Activated CD4-positive, CD25-positive, alpha-beta regulatory T cell treated with anti-CD3 and anti-CD28 coated beads, Interleukin-2, amount 50 U/mL, for 24 hours (primary cell): ENCODE measurements around the gene SAV1.

ENCODE experiments used
- ATAC-seq, 2 donors: fragments of 150-1000 bp; cut with Tn5 transposase; one replicate each; pipeline ENCODE4 v1.10.0; 2021; ENCODE audit warnings: mild to moderate bottlenecking in 1 of 2, moderate library complexity in 1 of 2

The SAV1 gene

DNA sequence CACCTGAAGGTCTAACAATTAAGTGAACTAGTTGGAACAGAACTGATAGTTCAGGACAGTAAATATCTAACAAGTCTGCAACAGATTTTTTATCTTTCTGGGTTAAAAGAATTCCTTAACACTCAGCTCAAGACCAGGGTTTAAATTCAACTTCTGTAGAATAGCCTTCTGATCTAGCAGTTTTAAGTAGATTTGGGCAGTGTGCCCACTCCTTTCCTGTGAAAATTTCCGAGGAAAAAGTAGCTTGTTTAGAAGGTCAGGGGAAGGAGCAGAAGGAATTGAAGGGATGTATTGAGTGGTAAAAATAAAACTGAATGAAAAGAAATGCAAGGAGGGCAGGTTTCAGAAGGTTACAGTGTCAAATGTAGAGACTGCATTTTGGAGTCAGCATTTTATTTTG is 62.3 kb downstream of the SAV1 start:
- ATAC-seq = no peak

- no peak for ATAC-seq
These were observed 64.5 kb downstream of the SAV1 start for GRCh38 chr14:50603565-50603964.

GRCh38 chr14:50602035-50602434 is 66.1 kb downstream of the SAV1 start:
- no peak for ATAC-seq

- ATAC-seq = no peak
These were observed 66.7 kb downstream of the SAV1 start for GRCh38 chr14:50601394-50601793.

- no peak for ATAC-seq
These were observed 67.3 kb downstream of the SAV1 start for GRCh38 chr14:50600849-50601248.

DNA sequence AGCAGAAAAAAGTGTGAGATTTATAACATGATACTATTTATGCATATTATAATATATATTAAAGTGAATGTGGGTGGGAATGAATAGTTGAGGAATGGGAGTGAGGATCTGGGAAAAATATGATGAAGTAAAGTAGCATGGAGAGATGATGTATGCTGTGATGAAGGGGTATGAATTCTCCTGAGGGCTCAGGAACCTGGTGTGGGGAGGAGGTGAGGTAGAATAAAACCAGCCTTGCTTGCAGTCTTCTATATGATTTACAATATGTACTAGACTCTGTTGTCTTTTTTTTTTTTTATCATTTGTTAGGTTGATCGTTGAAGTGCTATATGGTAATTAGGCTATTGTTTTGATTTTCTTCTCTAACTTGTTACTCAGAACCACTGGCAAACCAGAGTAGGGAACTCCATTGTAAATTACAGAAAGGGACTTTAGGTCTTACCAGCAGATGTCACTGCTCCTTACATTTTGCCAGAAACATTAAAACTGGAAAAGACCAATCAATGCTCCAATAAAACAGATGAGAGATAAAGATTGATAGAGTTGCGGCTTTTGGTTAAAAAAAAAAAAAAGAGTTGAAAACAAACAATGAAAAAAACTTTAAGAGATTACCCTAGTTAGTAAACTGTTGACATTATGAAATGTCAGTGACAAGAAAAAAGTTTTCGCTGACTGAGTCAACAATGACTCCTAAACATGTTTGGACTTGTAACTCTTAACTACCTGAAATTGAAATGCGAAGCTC is 68.2 kb downstream of the SAV1 start:
- no peak for ATAC-seq

DNA sequence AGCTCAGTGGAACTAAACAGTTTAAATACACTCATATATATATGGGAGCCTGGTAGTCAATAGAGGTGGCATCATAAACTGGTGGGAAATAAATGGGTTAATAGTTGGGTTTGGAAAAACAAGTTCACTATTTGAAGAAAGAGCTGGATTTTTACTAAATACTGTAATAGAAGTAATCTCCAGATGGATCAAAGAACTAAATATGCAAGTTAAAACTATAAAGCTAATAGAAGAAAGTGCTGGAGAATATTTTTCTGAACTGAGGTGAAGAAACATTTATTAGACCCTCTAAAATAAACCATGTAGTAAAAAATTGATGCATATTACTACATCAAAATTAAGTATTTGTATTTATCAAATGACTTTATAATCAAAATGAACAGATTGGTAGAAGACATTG is 69.3 kb downstream of the SAV1 start:
- no peak for ATAC-seq

DNA sequence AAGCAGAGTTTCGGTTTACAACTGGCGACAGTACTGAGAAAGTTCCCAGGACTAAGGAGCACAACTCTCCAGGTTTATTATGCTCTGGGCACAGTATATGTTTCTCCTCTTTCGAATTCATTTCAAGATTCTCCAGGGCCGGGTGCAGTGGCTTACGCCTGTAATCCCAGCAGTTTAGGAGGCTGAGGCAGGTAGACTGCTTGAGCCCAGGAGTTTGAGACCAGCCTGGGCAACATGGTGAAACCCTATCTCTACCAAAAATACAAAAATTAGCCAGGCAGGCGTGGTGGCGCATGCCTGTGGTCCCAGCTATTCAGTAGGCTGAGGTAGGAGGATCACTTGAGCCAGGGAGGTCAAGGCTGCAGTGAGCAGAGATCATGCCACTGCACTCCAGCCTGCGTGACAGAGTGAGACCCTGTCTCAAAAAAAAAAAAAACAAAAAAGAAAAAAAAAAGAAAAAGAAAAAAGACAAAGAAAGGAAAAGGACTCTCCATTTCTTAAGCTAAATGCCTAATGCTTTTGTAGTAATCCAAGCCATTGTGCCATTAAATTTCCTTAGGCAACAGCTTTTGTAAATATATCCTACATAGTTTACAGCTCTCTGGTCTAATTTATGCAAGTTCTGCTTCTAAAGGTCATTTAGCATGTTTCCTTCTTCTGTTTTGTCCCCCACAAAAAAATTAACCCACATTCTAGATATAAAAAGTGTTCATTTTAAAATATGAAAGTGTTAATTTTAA is 73.4 kb downstream of the SAV1 start:
- ATAC-seq = no peak

GRCh38 chr14:50590464-50590863 is 77.6 kb downstream of the SAV1 start:
- ATAC-seq = no peak
